Naive thymus-derived CD4-positive, alpha-beta T cell (primary cell): Measurements from ENCODE around the gene ATAT1. TPM values are rescaled to one million over a fixed set of nuclear protein-coding genes. Genes with fewer than 3 reads are reported as not detected.

ENCODE experiments used
- ATAC-seq: fragments of 150-1000 bp; cut with Tn5 transposase; 2 replicates; pipeline ENCODE4 v1.10.0; 2021; ENCODE audit warnings: mild to moderate bottlenecking, moderate library complexity
- CTCF ChIA-PET: fragments of 350-600 bp; sonication (Branson Sonifier 250); formaldehyde crosslinking; loops from one replicate; lab custom pipeline; 2021; ENCODE audit warnings: antibody characterized with exemption; lab: Charles Lee
- POLR2A ChIA-PET: fragments of 350-600 bp; sonication (Branson Sonifier 250); formaldehyde crosslinking; loops from one replicate; lab custom pipeline; 2021; ENCODE audit warnings: antibody characterized with exemption, inconsistent platforms; lab: Charles Lee
- DNase-seq, 9 donors: peaks; one replicate each; pipeline versions ENCODE4 v3.0.0 to v3.0.0-alpha.2; 2020 to 2022; ENCODE audit warnings: mixed read lengths in 1 of 9
- H3K27ac ChIP-seq: one replicate; pipeline ENCODE4 v1.7.0; 2013; ENCODE audit warnings: mild to moderate bottlenecking, low read depth, low read length, moderate library complexity
- H3K27me3 ChIP-seq, 2 donors: one replicate each; pipeline ENCODE4 v1.7.0; 2013; ENCODE audit warnings: low read length in 2 of 2, mild to moderate bottlenecking in 2 of 2, moderate library complexity in 2 of 2; ENCODE audit not compliant: control insufficient read depth in 2 of 2, insufficient read depth in 2 of 2
- H3K36me3 ChIP-seq, 3 experiments: 1 replicate in 2 of 3; 2 replicates in 1 of 3; pipeline ENCODE4 v1.7.0; 2013; ENCODE audit warnings: low read length in 3 of 3, mild to moderate bottlenecking in 3 of 3, moderate library complexity in 1 of 3; ENCODE audit not compliant: insufficient read depth in 3 of 3, control insufficient read depth in 2 of 3
- H3K4me1 ChIP-seq, 2 donors: one replicate each; pipeline ENCODE4 v1.7.0; 2013; ENCODE audit warnings: low read length in 2 of 2, mild to moderate bottlenecking in 2 of 2, moderate library complexity in 1 of 2; ENCODE audit not compliant: control insufficient read depth in 2 of 2, insufficient read depth in 2 of 2
- H3K4me3 ChIP-seq: 2 replicates; pipeline ENCODE4 v1.7.0; 2013; ENCODE audit warnings: mild to moderate bottlenecking, low read length
- H3K9me3 ChIP-seq, 3 experiments: 1 replicate in 2 of 3; 2 replicates in 1 of 3; pipeline ENCODE4 v1.7.0; 2013; ENCODE audit warnings: low read length in 3 of 3; ENCODE audit not compliant: control insufficient read depth in 2 of 3
- H3K27ac Mint-ChIP-seq, 9 donors: one replicate each; pipeline ENCODE4 v1.8.0; 2020 to 2022; ENCODE audit warnings: mixed read lengths in 9 of 9, mild to moderate bottlenecking in 8 of 9, moderate library complexity in 5 of 9, inconsistent platforms in 2 of 9
- H3K27me3 Mint-ChIP-seq, 5 donors: one replicate each; pipeline ENCODE4 v1.8.0; 2021 to 2022; ENCODE audit warnings: mixed read lengths in 5 of 5, mild to moderate bottlenecking in 1 of 5
- H3K36me3 Mint-ChIP-seq, 5 donors: one replicate each; pipeline ENCODE4 v1.8.0; 2020 to 2022; ENCODE audit warnings: mixed read lengths in 5 of 5, mild to moderate bottlenecking in 3 of 5, inconsistent platforms in 1 of 5
- H3K4me1 Mint-ChIP-seq, 7 donors: one replicate each; pipeline ENCODE4 v1.8.0; 2020 to 2022; ENCODE audit warnings: mixed read lengths in 7 of 7, mild to moderate bottlenecking in 3 of 7, inconsistent platforms in 1 of 7
- H3K4me3 Mint-ChIP-seq, 10 donors: one replicate each; pipeline ENCODE4 v1.8.0; 2020 to 2022; ENCODE audit warnings: mild to moderate bottlenecking in 10 of 10, mixed read lengths in 10 of 10, moderate library complexity in 6 of 10, inconsistent platforms in 2 of 10
- H3K9me3 Mint-ChIP-seq, 11 donors: one replicate each; pipeline ENCODE4 v1.8.0; 2020 to 2022; ENCODE audit warnings: mixed read lengths in 11 of 11, mild to moderate bottlenecking in 4 of 11, inconsistent platforms in 1 of 11, moderate library complexity in 1 of 11
- intact Hi-C, 2 donors: fragments of 100-400 bp; cut with micrococcal nuclease; formaldehyde crosslinking; loops; one replicate each; pipeline ENCODE4 v1.15.1; 2023
- polyA plus RNA-seq, 2 donors: library from polyadenylated mRNA; unstranded; fragments of 300-500 nt; fragmentation: Illumina TruSeq; gene quantifications; one replicate each; pipeline ENCODE4 v1.2.3, GENCODE V29; 2021
- total RNA-seq, 6 experiments: library from RNA in 5 of 6; stranded (reverse) in 5 of 6; gene quantifications; 1 replicate in 5 of 6; 2 replicates in 1 of 6; pipeline ENCODE4 v1.2.3 and lab custom pipeline; 2021 to 2026

The ATAT1 gene
- total and polyA plus RNA-seq, 7 experiments from 2014 or later: 1.3 to 12.0 (median 9.0) TPM

- Histone ChIP-seq H3K9me3 (no peaks in the 10 kb centered on the region), H3K27me3 (no peaks in the 10 kb centered on the region), H3K4me1 (peaks cover 8 to 15% of the 10 kb centered on the region in 2 donors), H3K36me3 (peaks cover 7 to 46% (median 28%) of the 10 kb centered on the region in 3 experiments), H3K27ac (peak within 1 kb of the TSS; percentile 77), H3K4me3 (peak within 1 kb of the TSS; percentile 74)
- H3K4me3 Mint-ChIP-seq: peak within 1 kb of the TSS; percentile 87 to 94 (median 91)
- ChIA-PET CTCF (interaction anchor here (0.5 to 2.0 kb wide), 19 partner anchors 18 to 410 kb away, joined by 3 to 18 read pairs (median 4); partner anchors contain the start of genes MDC1 and NRM), POLR2A (interaction anchor here (0.5 to 15.7 kb wide), 12 partner anchors 8 to 156 kb away, joined by 3 to 499 read pairs (median 4); partner anchors contain the start of genes ABCF1, MDC1, MRPS18B and TUBB)
- peaks cover 4 to 28% (median 23%) of the 10 kb centered on the region in 5 donors for H3K36me3 Mint-ChIP-seq
- ATAC-seq (peak; percentile 93), DNase-seq (peak; percentile 65 to 85 (median 83))
- peak within 1 kb of the TSS; percentile 70 to 93 (median 91) for H3K27ac Mint-ChIP-seq
- H3K9me3 Mint-ChIP-seq: peaks cover 0 to 5% (median 0%) of the 10 kb centered on the region in 11 donors
- H3K27me3 Mint-ChIP-seq: no peaks in the 10 kb centered on the region
- intact Hi-C loops: loop anchor here (1.0 to 10.0 kb wide), 9 partner anchors 10 to 218 kb away; partner anchors contain the start of genes ATAT1 (in 2 of the 2), C6orf136 (in 2 of the 2), MRPS18B (in 2 of the 2) and PPP1R10 (in 2 of the 2)
- H3K4me1 Mint-ChIP-seq: peaks cover 28 to 46% (median 43%) of the 10 kb centered on the region in 7 donors
Measured at GRCh38 chr6:30672445-30673253, 46.0 kb downstream of the ATAT1 start, which contains the start of gene DHX16. TSS of gene DHX16 (minus strand) at chr6:30673006. CDS start at chr6:30672841, 165 bp downstream.

- Histone ChIP-seq H3K4me1 (peaks cover 9 to 29% of the 10 kb centered on the region in 2 donors), H3K27me3 (no peaks in the 10 kb centered on the region), H3K27ac (peak overlapping the region; percentile 33), H3K9me3 (no peaks in the 10 kb centered on the region), H3K4me3 (no peak overlapping the region), H3K36me3 (peaks cover 10 to 37% (median 28%) of the 10 kb centered on the region in 3 experiments)
- peak overlapping the region in 4 of 10 donors; percentile 15 to 77 (median 28) for H3K4me3 Mint-ChIP-seq
- POLR2A ChIA-PET: interaction anchor here (0.9 to 15.7 kb wide), 2 partner anchors 11 to 42 kb away, joined by 3 to 499 read pairs; partner anchors contain the start of genes MDC1 and TUBB
- H3K27me3 Mint-ChIP-seq: no peaks in the 10 kb centered on the region
- CTCF ChIA-PET: interaction anchor here (1.5 to 2.9 kb wide), 4 partner anchors 46 to 132 kb away, joined by 7 to 48 read pairs (median 14); no protein-coding TSS in a partner anchor
- H3K9me3 Mint-ChIP-seq: peaks cover 0 to 5% (median 0%) of the 10 kb centered on the region in 11 donors
- intact Hi-C loops: loop anchor here in 1 of 2 donors (5.0 to 10.0 kb wide), 2 partner anchors 222 to 411 kb away; no protein-coding TSS in a partner anchor
- DNase-seq: no peak
- no peak for ATAC-seq
- H3K36me3 Mint-ChIP-seq: peaks cover 8 to 42% (median 22%) of the 10 kb centered on the region in 5 donors
- H3K4me1 Mint-ChIP-seq: peaks cover 24 to 55% (median 48%) of the 10 kb centered on the region in 7 donors
- H3K27ac Mint-ChIP-seq: peak overlapping the region in 8 of 9 donors; percentile 10 to 91 (median 64)
Measured at GRCh38 chr6:30676660-30677285, 50.1 kb downstream of the ATAT1 start.

GRCh38 chr6:30678964-30679726 lies 52.5 kb downstream of the ATAT1 start:
- H3K36me3 ChIP-seq: peaks cover 10 to 46% (median 28%) of the 10 kb centered on the region in 3 experiments
- Mint-ChIP-seq H3K4me3 (peak overlapping the region; percentile 90 to 100 (median 97)), H3K9me3 (peaks cover 0 to 3% (median 0%) of the 10 kb centered on the region in 11 donors), H3K36me3 (peaks cover 12 to 65% (median 31%) of the 10 kb centered on the region in 5 donors), H3K27me3 (no peaks in the 10 kb centered on the region), H3K27ac (peak overlapping the region; percentile 85 to 99 (median 97)), H3K4me1 (peaks cover 20 to 47% (median 38%) of the 10 kb centered on the region in 7 donors)
- POLR2A ChIA-PET: interaction anchor here (0.5 to 15.7 kb wide), 12 partner anchors 8 to 1840 kb away, joined by 3 to 499 read pairs (median 7); partner anchors contain the start of genes GNL1, MDC1, MRPS18B and NRM
- H3K27ac ChIP-seq: peak overlapping the region; percentile 95
- peak overlapping the region; percentile 98 for H3K4me3 ChIP-seq
- DNase-seq (peak; percentile 86 to 97 (median 92)), ATAC-seq (peak; percentile 65)
- H3K4me1 ChIP-seq: peaks cover 5 to 24% of the 10 kb centered on the region in 2 donors
- no peaks in the 10 kb centered on the region for H3K27me3 ChIP-seq
- CTCF ChIA-PET: interaction anchor here (0.6 to 8.9 kb wide), 21 partner anchors 8 to 408 kb away, joined by 3 to 304 read pairs (median 4); partner anchors contain the start of genes MDC1, MRPS18B, NRM and PPP1R10
- intact Hi-C loops: loop anchor here (1.0 to 10.0 kb wide), 5 partner anchors 43 to 408 kb away; no protein-coding TSS in a partner anchor
- no peaks in the 10 kb centered on the region for H3K9me3 ChIP-seq

DNA sequence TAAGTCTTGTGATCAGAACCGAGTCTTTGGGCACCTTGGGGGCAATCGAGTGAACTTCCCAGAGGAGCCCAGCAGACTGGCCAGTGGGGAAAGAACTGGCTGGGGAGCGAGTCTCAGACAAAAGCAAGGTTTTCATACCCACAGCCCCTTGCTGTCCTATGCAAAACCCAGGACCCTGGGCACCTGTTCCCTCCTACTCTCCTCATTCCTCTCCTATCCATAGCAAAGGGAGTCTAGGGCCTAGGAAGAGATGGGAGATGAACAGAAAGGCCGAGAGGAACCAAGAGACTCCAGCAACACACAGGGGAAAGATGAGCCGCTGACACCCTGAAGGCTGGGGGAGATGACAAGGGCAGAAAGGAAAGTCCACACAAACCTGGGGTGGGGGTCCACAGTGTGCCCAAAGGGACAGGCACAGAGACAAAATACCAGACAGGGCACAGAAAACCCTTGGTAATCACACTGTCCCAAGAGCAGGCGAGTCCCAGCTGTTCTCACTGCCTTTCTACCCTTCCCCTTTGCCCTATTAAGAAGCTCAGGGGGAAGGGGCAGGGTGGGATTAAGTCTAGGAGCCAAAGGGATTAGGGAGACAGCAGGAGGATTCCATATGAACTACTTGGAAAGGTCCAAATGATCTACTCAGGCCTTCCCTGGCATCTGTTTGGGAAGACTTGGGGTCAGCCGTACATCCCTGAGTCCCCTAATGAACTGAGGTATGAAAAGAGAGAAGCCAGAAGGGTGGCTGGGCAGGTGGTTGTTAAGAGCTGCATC lies 53.3 kb downstream of the ATAT1 start:
- ChIA-PET CTCF (interaction anchor here (0.6 to 8.9 kb wide), 14 partner anchors 12 to 139 kb away, joined by 3 to 304 read pairs (median 8); partner anchors contain the start of genes MDC1, MRPS18B, NRM and PPP1R10), POLR2A (interaction anchor here (1.2 to 15.7 kb wide), 9 partner anchors 11 to 65 kb away, joined by 4 to 499 read pairs (median 18); partner anchors contain the start of genes MDC1, MRPS18B, NRM and PPP1R10)
- intact Hi-C loops: loop anchor here (1.0 to 10.0 kb wide), 8 partner anchors 42 to 477 kb away; partner anchors contain the start of genes CCHCR1 (in 1 of the 2) and TCF19 (in 1 of the 2)
- peaks cover 10 to 50% (median 28%) of the 10 kb centered on the region in 3 experiments for H3K36me3 ChIP-seq
- peak overlapping the region; percentile 95 for H3K27ac ChIP-seq
- ATAC-seq: no peak
- H3K4me3 ChIP-seq: peak overlapping the region; percentile 98
- no peaks in the 10 kb centered on the region for H3K27me3 ChIP-seq
- no peaks in the 10 kb centered on the region for H3K9me3 ChIP-seq
- Mint-ChIP-seq H3K36me3 (peaks cover 16 to 71% (median 33%) of the 10 kb centered on the region in 5 donors), H3K27ac (peak overlapping the region; percentile 85 to 99 (median 97)), H3K4me1 (peaks cover 22 to 47% (median 40%) of the 10 kb centered on the region in 7 donors), H3K4me3 (peak overlapping the region; percentile 90 to 100 (median 97)), H3K27me3 (no peaks in the 10 kb centered on the region), H3K9me3 (peaks cover 0 to 5% (median 0%) of the 10 kb centered on the region in 11 donors)
- no peak for DNase-seq
- peaks cover 5 to 24% of the 10 kb centered on the region in 2 donors for H3K4me1 ChIP-seq
